ENCODE measurements around the gene XKR7.

GRCh38 chr20:32013326-32013725 lies 45.4 kb downstream of the XKR7 start:
- TF ChIP-seq EP300 (IDR thresholded peaks at IDR 0.05; ENCODE audit: borderline replicate concordance) (no peak), TAF1 (IDR thresholded peaks at IDR 0.05; ENCODE audit: low read depth) (no peak), TCF12 (IDR thresholded peaks at IDR 0.05; ENCODE audit: low read depth) (no peak), RAD21 (IDR thresholded peaks at IDR 0.05; ENCODE audit: low read depth) (no peak), MAX (IDR thresholded peaks at IDR 0.05) (no peak)
